ENCODE data around the gene ATOH7.
"Not testable (repeated sequence)": the region's sequence is repeated elsewhere in the genome, so short reads cannot be mapped to it uniquely, and the experiment has no call there.

Gene ATOH7

DNA sequence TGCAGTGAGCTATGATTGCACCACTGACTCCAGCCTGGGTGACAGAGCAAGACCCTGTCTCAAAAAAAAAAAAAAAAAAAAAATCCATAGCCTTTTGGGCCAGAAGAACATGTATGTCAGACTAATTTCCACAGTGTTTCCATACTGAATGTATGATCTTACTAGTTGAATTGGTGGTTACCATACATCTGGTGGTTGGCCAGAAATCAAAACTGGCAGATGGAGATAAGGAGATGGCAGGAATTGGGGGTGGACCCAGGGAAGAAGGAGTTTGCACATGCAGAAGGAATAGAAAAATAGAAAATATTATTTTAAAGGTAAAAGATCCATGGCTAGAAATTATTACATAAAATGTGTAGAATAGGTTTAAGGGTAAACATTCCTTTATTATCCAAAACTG, 3.7 kb upstream of the ATOH7 start:
- no peak for DNase-seq

- DNase-seq: no peak
Observed at GRCh38 chr10:68235111-68235510, 3.2 kb upstream of the ATOH7 start.

DNA sequence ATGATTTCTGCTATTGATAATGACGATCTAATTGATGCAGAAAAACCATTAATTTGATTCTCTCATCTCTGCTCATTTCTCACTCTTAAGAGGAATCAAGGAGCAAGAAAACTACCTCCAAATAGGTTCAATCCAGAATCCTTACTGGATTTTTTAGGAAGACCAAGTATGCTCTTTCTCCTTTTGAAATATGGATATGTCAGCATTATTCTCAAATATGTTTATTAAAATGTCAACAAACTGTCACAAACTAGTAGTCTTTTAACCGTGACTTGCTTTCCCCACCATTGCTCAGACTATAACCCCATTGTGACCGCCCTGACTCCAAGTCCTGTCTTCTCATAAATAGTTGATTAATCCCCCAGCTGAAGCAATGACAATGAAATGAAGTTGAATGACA, 1.1 kb upstream of the ATOH7 start:
- no peak for DNase-seq

- peak; percentile 59 to 67 for DNase-seq
Observed at GRCh38 chr10:68231106-68231816, 652 bp downstream of the ATOH7 start.

DNA sequence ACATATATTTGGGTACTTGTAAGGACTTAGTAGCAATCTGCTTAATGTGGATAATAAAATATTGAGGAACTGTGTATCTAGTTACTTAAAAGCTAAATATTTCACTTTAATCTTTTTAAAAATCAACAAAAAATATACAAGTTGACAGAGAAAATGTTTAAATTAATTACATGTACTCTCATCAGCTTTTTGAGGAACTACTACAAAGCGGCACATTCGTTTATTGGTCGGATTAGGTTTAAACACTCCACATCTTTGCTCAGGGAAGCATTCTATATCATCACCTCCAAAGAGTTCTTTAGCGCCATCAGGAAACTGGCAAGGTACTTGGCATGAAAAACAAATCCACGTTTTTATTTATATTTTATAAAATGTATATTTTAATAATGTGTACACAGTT, 1.6 kb downstream of the ATOH7 start:
- DNase-seq: no peak

DNA sequence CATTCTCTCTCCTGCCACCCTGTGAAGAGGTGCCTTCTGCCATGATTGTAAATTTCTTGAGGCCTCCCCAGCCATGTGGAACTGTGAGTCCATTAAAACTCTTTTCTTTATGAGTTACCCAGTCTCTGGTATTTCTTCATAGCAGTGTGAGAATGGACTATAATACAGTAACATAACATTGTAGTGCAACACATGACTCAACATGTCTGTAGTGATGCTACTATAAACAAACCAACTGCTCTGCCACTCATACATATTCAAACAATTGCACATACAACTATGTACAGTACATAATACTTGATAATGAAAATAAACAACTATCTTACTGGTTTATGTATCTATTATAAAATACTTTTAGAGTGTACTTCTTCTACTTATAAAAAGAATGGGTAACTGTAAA, 7.1 kb downstream of the ATOH7 start:
- no peak for DNase-seq

GRCh38 chr10:68223535-68224165, 8.3 kb downstream of the ATOH7 start:
- peak; percentile 25 to 35 for DNase-seq

- no peak for DNase-seq
Observed at GRCh38 chr10:68222391-68222790, 9.5 kb downstream of the ATOH7 start.

- no peak for DNase-seq
Observed at GRCh38 chr10:68221196-68221595, 10.7 kb downstream of the ATOH7 start.

- no peak for DNase-seq
Observed at GRCh38 chr10:68218786-68219185, 13.1 kb downstream of the ATOH7 start.

DNA sequence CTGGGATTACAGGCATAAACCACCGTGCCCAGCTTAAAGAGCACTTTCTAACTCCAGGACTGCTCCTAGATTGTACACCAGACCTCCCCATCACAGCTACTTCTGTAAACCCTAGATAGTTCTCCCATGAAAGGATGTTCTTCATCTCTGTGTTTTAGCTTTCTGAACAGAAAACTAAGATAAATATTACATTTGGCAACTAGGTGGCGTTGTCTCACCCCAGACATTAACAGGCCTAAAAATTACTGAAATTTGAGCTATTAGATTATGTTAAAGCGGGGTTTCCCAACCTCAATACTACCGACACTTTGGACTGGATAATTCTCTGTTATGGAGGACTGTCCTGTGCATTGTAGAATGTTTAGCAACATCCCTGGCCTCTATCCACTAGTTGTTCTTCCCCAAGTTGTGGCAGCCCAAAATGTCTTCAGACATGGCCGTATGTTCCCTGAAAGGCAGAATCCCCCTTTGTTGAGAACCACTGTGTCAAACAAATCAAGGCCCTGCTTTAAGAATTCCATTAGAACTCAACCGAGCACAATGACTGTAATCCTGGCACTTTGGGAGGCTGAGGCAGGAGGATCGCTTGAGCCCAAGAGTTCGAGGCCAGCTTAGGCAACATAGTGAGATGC, 19.1 kb downstream of the ATOH7 start:
- peak; percentile 73 to 84 for DNase-seq

- no peak for DNase-seq
Observed at GRCh38 chr10:68211669-68212068, 20.2 kb downstream of the ATOH7 start.

DNA sequence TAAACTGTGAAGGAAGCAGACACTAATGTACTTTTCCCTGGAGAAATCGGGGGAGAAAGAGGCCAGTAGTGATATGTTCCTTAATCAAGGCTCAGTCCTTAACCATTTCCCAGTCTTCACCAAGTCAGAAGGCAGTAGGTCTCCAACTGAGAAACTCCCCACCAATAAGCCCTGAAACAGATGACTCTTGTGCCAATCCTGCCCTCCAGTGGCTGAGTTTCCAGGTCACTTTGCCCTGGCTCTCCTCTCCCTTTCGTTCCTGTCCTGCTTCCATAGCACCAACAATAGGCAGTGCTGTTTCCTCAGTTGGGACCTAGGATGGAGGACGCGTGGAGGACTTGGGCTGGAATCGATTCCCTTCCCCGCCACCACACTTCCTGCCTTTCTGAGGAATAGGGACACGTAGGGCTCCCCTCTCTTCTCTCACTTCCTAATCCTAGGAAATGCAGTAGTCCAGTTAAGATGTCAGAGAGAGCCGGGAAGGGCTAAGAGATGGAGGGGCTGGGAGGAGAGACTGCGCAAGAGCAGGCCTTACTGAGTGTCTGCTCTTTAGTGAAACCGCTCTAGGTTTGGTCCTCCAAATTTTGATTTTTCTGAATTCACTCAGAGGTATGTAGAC, 23.4 kb downstream of the ATOH7 start:
- DNase-seq: peak; percentile 79 to 89

GRCh38 chr10:68202960-68203353, 29.0 kb downstream of the ATOH7 start:
- DNase-seq: no peak

DNA sequence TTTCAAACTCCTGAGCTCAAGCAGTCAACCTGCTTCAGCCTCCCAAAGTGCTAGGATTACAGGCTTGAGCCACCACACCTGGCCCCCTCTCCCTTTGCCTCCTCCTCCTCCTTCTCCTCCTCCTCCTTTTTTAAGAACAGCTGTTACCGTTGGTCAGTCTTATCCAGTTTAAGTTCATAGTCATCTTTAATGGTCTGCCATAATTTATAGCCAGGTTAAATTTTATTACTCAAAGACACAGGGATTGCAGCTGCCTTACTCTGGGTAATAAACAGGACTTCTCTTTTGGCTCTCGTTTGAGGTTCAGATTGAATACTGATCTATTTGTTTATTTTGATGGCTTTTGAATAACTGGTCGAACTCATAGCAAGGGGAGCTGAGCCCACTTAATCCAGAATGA, 35.2 kb downstream of the ATOH7 start:
- DNase-seq: no peak

DNA sequence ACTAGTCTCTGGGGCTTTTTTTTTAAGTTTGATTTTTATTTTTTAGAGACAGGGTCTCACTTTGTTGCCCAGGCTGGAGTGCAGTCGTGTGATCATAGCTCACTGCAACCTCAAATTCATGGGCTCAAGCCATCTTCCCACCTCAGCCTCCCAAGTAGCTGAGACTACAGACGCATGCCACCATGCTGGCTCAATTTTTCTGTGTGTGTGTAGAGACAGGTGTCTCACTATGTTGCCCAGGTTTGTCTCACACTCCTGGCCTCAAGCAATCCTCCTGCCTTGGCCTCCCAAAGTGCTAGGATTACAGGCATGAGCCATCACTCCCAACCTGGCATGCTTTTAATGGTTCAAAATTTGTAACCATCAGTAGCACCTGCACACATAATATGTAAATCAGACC, 36.1 kb downstream of the ATOH7 start:
- not testable (repeated sequence) for DNase-seq

GRCh38 chr10:68194290-68194689, 37.6 kb downstream of the ATOH7 start:
- DNase-seq: no peak

- no peak for DNase-seq
Observed at GRCh38 chr10:68192113-68192512, 39.8 kb downstream of the ATOH7 start.

GRCh38 chr10:68188835-68189234, 43.1 kb downstream of the ATOH7 start:
- DNase-seq: no peak

- no peak for DNase-seq
Observed at GRCh38 chr10:68185085-68185484, 46.8 kb downstream of the ATOH7 start.

DNA sequence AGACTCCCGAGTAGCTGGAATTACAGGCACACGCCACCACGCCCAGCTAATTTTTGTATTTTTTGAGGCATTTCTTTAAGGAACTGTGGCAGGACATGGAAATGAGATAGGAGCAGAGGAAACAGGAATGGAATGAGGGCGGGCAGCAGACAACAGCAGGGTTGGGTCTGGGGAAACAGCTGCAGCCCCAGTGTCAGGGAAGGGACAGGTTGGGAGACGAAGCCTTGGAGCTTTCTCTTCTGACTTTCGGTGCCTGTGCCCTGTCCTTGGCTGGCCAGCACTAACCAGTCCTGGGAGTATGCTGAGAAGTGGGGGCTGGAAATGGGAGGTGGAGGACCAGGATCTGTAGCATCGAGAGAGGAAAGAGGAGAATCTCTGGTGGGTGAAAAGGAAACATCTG, 47.4 kb downstream of the ATOH7 start:
- DNase-seq: no peak

Measured in Kasumi-1 (cell line).